ENCODE results near the gene SCYGR1.

SCYGR1 gene

DNA sequence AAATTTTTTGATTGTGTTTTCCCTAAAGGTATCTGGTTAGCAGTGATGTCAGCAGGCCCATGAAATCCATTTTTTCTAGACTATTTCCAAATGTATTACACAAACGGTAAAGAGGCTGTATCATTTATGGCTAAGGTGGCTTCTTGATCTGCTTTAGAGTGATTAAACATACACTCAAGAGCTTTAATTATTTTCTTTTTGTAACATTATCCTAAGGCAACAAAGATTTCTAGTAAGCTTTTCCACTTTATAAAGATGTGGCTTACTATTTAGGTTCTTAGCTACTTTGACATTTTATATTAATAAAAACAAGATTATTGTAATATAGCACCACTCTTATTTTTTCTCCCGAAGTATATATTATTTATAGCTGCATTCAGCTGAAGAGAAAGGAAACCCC lies 46.2 kb downstream of the SCYGR1 start:
- TF ChIP-seq, protein P1, sequence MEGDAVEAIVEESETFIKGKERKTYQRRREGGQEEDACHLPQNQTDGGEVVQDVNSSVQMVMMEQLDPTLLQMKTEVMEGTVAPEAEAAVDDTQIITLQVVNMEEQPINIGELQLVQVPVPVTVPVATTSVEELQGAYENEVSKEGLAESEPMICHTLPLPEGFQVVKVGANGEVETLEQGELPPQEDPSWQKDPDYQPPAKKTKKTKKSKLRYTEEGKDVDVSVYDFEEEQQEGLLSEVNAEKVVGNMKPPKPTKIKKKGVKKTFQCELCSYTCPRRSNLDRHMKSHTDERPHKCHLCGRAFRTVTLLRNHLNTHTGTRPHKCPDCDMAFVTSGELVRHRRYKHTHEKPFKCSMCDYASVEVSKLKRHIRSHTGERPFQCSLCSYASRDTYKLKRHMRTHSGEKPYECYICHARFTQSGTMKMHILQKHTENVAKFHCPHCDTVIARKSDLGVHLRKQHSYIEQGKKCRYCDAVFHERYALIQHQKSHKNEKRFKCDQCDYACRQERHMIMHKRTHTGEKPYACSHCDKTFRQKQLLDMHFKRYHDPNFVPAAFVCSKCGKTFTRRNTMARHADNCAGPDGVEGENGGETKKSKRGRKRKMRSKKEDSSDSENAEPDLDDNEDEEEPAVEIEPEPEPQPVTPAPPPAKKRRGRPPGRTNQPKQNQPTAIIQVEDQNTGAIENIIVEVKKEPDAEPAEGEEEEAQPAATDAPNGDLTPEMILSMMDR (IDR thresholded peaks at IDR 0.05; ENCODE audit: control insufficient read depth, extremely low read depth, insufficient read depth), result no peak
- no peak overlapping the region for H3K4me3 ChIP-seq (ENCODE audit: low read depth, low read length)

DNA sequence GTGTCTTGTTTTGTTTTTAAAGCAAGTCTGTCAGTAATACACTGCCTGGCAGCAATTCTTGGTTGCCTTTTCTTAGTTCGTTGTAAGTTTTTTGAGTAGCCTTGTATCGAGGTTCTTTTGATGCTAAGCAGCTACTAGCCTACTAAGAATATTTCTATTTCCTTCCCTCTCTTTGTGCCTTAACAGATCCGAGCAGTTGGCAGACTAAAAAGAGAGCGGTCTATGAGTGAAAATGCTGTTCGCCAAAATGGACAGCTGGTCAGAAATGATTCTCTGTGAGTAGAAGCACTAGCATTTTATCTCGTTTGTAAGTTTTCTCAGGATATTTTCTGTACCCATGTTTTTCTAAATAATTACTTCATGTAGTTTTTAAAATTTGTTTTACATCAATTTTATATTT lies 47.6 kb downstream of the SCYGR1 start:
- H3K4me3 ChIP-seq (ENCODE audit: low read depth, low read length), result no peak overlapping the region
- TF ChIP-seq, protein P1 (IDR thresholded peaks at IDR 0.05; ENCODE audit: control insufficient read depth, extremely low read depth, insufficient read depth), result no peak
- DNase-seq (ENCODE audit: low read depth), result no peak

More for the DNA sequence above, 46.2 kb downstream of the SCYGR1 start:
- no peak for DNase-seq (ENCODE audit: low read depth)

DNA sequence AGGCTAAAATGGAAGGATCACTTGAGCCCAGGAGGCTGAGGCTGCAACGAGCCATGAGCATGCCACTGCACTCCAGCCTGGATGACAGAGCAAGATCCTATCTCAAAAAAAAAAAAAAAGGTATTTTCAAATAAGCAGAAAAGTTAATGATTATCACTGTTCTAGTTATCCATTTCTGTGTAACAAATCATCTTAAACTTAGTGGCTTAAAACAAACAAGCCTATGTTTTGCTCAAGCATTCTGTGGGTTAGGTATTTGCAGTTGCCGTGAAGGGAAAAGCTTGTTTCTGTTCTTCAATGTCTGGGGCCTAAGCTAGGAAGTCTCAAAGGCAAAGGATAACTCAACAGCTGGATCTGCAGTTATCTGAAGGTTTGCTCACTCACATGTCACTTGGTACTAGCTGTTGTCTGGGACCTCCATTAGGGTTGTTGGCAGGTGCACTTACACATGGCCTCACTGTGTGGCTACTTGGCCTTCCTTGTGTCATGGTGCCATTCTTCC lies 48.6 kb downstream of the SCYGR1 start:
- no peak for DNase-seq (ENCODE audit: low read depth)
- TF ChIP-seq, protein P1 (IDR thresholded peaks at IDR 0.05; ENCODE audit: control insufficient read depth, extremely low read depth, insufficient read depth), result no peak
- H3K4me3 ChIP-seq (ENCODE audit: low read depth, low read length), result no peak overlapping the region
